ENCODE data around the gene COL23A1.

DNA sequence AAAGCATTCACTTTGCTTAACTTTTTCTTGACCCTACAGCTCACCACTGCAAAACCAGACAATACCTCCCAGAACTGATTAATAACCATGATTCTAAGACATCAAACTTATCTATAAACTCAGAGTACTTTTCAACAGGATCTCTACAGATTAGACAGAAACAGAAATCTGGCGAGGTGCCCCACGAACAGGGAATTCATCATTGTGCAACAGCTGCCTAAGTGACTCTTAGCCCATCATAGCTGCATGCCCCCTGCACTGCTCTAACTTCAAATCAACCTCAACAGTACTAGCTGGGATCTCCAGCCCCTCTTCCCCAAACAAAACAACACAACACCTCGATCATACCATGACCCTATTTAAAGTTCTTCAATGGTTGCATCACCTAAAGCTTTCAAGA is 16.1 kb upstream of the COL23A1 start:
- TF ChIP-seq EZH2 (IDR thresholded peaks at IDR 0.05; ENCODE audit: low read depth, unreplicated experiment): no peak
- TF ChIP-seq, protein P1, sequence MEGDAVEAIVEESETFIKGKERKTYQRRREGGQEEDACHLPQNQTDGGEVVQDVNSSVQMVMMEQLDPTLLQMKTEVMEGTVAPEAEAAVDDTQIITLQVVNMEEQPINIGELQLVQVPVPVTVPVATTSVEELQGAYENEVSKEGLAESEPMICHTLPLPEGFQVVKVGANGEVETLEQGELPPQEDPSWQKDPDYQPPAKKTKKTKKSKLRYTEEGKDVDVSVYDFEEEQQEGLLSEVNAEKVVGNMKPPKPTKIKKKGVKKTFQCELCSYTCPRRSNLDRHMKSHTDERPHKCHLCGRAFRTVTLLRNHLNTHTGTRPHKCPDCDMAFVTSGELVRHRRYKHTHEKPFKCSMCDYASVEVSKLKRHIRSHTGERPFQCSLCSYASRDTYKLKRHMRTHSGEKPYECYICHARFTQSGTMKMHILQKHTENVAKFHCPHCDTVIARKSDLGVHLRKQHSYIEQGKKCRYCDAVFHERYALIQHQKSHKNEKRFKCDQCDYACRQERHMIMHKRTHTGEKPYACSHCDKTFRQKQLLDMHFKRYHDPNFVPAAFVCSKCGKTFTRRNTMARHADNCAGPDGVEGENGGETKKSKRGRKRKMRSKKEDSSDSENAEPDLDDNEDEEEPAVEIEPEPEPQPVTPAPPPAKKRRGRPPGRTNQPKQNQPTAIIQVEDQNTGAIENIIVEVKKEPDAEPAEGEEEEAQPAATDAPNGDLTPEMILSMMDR (conservative IDR thresholded peaks at IDR 0.05; ENCODE audit: low read depth in 2 of 2): no peak
- TF ChIP-seq CREB1 (CRISPR knock-in tag; IDR thresholded peaks at IDR 0.05; ENCODE audit: low read depth): no peak
- TF ChIP-seq POLR2AphosphoS5 (IDR thresholded peaks at IDR 0.05; ENCODE audit: low read depth): no peak
- no peak for TF ChIP-seq REST (IDR thresholded peaks at IDR 0.05; ENCODE audit: unreplicated experiment)
- no peak for TF ChIP-seq JUNB (IDR thresholded peaks at IDR 0.05; ENCODE audit: unreplicated experiment)
- TF ChIP-seq EZH2phosphoT487 (IDR thresholded peaks at IDR 0.05; ENCODE audit: unreplicated experiment): no peak
- TF ChIP-seq ZNF462 (CRISPR knock-in tag; IDR thresholded peaks at IDR 0.05): no peak
- no peak for TF ChIP-seq STAT1 (IDR thresholded peaks at IDR 0.05; ENCODE audit: unreplicated experiment)

Data from GM23338 (cell line).